Activated CD4-positive, alpha-beta T cell treated with anti-CD3 and anti-CD28 coated beads for 24 hours (primary cell): ENCODE measurements around the gene ASTL.
"Not testable (repeated sequence)": the region's sequence is repeated elsewhere in the genome, so short reads cannot be mapped to it uniquely, and the experiment has no call there.

Source experiments
- DNase-seq, 2 donors: peaks; one replicate each; pipeline ENCODE4 v3.0.0-alpha.2; 2020; ENCODE audit warnings: low read depth in 2 of 2

Gene ASTL

DNA sequence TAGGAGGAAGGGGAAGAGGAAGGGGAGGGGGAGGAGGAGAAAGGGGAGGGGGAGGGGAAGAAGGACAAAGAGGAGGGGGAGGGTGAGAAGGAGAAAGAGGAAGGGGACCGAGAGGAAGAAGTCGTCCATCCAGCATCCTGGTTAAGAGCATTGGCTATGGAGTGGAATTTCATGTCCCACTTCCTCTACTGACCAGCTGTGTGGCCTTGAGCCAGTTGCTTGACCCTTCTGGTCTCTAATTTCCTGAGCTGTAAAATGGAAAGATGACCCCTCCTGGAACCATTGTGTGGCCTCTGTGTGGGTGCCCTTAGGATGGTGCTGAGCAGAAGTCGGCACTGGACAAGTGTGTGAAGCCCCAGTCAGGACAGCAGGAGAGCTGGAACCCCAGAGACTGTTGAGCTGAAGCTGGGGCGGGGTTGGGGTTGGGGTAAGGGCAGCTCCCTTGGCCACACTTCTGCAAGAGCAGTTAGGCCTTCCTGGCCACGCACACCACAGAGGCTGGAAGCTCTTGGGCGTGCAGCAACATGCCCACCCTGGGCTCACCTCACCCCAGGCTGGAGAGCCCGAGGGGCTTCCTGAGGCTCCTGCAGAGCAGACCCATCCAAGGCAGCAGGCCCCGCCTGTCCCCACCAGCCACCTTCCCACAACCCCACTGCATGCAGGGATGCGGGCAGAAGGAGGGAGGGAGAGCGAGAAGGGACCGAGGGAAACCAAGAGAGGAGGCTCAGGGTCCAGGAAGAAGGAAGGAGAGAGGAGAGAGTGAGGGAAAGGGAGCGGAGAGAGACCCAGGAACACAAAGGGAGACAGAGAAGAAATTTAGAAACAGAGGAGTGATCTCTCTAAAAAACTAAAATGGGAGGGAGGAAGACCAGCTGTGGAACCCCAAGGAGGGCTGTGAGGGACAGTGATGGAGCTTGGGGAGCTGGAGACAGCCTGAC, 38.2 kb downstream of the ASTL start:
- no peak for DNase-seq

DNA sequence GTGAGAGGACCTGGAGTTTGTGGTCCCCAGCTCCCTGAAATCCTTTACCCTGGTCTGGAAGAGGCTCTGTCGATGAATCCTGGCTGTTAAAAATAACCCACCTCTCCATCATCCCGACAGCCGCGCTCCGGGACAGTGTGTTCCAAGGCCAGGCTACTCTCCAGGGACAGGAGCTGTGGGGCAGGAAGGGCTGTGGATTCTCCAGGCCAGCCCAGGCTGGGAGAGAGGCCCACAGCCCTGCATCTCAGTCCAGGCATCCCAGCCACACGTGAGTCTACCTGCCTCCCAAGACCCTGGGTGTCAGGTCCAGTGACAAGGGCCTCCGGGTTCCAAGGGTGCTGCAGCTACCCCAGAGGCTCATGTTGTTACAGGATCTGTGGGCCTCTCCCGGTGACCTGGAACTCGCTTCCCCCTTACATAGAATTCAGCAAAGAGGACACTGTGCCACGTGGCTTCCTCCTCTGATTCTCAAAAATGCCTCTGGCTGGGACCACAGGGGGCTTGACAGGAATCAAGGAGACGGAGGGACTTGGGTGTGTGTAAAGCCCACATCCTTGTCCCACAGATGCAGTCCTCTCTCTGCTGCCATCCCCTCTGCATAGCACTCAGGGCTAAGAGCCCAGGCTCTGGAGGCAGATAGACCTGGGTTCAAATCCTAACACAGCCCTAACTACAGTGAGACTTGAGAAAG, 39.3 kb downstream of the ASTL start:
- DNase-seq = no peak

DNA sequence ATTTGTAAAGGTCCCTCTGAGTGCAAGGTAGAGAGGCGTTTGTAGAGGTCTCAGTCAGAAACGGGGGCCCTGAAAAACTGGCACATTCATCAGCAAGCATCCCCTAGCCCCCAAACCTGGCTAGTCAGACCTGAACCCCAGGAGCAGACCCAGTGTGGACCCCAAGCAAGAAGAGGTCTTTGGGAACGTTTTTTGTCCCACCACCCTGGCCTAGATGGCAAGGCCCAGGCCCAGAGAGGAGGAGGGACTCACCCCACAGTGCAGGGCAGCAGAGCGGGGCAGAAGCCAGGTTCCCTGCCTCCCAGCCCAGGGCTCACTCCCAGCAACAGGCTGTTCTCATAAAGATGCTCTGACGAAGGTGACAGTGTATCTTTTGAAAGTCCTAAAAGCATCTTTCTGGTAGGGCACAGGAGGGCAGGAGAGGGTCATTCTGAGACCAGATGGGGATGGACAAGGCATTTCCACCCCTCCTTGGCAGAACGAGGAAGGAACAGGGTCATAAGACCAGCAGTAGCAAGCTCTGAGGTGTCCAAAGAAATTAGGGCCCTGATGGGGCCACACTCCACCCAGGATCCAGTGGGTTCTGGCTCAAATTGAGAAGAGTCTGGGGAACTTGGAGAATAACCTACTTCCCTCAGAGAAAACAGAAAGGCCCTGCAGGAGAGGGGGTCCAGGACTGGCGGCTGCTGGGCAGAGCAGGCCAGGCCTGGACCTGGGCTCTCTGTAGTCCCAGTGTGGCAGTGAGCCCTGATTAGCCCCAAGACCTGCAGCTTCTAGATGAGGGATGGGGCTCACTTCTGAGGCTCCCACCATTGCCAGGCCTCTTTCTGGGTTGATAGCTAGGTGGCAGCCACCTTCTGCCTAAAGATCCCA, 40.1 kb downstream of the ASTL start:
- DNase-seq = no peak

DNA sequence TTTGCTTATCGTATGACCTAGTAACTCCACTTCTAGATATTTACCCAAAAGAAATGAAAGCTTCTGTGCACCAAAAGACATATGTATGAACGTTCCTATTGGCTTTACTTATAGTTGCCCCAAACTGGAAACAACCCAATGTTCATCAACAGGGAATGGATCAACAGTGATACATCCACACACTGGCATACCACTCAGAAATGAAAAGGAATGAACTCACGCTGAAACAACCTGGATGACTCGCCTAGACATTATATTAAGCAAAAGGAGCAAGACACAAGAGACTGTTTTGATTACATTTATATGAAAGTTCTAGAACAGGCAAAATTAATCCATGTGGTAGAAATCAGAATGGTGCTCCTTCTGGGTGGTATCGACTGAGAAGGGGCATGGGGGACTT, 40.9 kb downstream of the ASTL start:
- no peak for DNase-seq

DNA sequence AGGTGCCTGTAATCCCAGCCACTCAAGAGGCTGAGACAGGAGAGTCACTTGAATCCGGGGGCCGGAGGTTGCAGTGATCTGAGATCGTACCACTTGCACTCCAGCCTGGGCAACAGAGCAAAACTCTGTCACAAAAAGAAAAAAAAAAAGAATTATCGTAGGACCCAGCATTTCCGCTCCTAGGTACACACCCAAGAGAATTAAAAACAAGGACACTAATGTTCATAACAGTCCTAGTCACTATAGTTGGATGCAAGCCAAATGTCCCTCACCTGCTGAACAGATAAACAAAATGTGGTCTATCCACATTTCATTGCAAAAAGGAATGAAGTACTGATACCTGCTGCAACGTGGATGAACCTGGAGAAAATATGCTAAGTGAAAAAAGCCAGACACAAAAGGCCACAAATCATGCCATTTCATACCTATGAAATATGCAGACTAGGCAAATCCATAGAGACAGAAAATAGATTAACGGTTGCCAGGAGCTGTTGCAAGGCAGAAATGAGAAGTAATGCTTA, 43.1 kb downstream of the ASTL start:
- no peak for DNase-seq

DNA sequence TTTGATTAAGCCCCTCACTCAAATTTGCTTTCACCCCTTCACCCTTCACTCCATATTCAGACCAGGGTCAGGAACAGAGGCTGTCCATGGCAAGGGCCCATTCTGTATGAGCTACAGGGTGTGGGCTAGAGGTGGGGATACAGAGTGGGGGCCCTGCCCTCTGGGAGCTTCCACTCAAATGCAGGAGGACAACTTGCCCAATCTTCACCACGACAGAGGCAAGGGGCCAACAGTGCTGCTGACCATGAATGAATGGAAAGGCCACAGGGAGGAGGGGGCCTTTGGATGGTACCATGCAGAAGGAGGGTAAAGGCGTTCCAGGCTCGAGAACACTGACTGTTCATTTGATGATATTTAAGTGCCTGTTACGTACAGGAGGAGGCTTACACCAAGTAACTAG, 44.8 kb downstream of the ASTL start:
- DNase-seq = no peak

DNA sequence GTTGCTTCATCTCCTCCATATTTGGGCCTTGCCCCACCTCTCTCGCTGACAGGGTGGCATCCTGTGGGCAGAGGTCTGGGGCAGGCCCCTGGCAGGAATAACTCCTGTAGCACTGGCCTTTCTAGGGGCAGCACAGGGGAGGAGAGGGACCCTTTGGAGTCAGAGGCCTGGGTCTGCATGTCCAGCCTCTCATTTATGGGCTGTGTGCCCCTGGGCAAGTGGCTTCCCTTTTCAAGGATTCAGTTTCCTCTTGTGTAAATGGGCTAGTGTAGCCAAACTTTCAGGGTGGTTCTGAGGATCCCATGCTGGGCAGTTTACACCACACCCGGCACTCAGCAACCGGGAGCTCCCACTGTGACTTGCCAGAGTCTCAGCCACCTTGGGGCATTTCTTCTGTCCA, 45.4 kb downstream of the ASTL start:
- DNase-seq = no peak

DNA sequence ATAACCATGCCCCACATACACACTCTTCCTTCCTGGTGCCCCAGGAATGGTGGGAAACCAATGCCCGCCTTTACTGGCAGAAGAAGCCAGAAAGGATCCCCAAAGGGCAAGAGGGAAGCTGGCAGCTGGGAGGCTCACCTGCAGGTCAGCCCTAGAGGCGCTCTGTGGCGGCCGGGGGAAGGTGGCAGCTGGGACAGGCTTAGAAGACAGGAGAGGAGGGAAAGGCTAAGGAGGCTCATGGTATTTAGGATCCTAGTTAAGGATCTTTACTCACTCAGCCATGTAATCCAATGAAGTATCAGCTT, 45.8 kb downstream of the ASTL start:
- DNase-seq = no peak

DNA sequence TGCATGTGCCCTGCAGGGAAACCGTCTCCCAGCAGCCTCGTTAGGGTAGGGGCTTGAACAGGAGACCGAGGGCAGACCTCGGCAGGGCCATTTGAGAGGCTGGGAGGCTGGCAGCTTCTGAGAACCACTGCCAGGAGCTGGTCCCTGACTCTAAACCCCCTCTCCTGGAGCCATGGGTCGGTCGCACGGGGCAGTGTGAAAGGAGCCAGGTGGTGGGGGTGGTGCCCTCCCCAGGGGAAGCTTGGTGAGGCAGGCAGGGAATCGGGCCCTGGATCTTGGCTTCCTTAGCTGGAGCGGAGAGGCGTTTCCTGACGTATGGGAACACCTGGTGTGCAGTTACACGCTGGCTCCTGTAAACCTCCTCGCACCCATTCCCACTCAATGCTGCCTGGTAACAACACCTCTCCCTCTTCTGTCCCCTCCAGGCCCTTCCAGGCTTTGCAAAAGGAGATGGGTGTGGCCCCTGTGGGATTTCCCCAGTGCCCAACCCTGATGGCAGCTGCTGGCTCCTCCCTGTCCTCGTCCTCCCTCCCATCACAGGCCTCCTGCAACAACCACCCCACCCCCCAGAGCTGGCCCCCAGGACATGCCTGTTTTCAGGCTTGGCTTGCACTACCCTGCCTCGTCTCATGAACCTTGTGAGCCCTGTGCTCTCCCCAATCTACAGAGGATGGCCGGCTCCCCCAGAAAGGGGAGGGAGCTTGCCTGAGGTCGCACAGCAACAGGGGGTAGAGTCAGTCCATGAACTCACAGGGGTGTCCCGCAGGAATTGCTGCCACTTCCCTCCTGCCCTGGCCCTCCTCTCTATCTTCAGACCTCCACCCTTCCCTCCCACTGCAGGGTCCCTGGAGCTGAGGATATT, 46.4 kb downstream of the ASTL start:
- no peak for DNase-seq

DNA sequence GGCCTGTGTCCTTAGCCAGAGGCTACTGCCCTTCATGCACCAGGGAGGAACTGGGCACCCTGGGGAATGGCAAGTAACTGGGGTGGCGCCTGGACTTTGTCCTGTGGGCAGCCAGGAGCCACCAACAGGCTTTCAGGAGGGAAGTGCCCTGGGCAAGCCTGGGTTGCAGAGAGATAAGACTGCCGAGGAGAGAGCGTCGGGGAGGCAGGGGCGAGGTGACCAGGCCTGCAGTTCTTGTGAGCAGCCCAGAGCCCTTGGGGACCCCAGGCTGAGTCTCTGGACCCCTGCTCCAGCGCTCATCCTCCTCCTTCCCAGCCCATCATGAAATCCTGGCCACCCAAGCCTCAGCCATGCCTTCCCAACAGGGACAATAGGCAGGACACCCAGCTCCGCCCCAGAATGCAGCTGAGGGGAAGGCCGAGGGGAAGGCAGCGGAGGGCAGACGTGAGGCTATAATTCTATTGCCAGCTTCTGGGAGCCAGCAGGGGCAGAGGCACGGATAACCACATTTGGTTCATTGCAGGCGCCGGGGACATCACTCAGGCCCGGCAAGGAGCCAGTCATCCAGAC, 47.1 kb downstream of the ASTL start:
- no peak for DNase-seq

DNA sequence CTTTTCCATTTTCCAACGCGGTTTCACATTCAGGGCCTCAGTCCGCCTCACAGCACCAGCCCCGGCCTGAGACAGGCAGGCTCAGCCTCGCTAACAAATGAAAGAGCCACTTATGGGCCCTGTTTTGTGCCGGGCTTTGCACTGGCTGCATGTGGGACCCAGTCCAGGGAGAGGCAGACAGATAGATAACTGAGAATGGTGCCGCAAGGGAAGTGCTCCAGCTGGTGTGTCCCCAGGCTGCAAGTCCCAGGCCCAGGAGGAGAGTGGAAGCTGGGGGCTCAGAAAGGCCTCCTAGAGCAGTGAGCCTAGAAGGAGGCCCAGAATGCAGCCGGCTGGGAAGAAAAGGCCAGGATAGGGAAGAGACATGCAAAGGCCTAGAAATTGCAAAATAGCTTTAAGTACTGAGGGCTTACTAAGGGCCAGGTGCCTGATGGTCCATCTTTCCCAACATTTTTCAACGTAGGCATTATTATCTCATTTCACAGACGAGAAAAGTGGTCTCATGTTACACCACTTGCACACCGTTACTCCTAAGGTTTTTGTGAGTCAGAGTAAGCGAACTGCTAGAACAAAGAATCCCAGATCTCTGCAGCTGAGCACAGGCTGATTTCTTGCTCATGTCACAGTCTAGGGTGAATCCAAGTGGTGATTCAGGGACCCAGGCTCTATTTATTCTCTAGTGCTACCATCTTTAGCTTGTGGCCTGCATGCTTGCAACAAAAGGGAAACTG, 47.9 kb downstream of the ASTL start:
- no peak for DNase-seq

DNA sequence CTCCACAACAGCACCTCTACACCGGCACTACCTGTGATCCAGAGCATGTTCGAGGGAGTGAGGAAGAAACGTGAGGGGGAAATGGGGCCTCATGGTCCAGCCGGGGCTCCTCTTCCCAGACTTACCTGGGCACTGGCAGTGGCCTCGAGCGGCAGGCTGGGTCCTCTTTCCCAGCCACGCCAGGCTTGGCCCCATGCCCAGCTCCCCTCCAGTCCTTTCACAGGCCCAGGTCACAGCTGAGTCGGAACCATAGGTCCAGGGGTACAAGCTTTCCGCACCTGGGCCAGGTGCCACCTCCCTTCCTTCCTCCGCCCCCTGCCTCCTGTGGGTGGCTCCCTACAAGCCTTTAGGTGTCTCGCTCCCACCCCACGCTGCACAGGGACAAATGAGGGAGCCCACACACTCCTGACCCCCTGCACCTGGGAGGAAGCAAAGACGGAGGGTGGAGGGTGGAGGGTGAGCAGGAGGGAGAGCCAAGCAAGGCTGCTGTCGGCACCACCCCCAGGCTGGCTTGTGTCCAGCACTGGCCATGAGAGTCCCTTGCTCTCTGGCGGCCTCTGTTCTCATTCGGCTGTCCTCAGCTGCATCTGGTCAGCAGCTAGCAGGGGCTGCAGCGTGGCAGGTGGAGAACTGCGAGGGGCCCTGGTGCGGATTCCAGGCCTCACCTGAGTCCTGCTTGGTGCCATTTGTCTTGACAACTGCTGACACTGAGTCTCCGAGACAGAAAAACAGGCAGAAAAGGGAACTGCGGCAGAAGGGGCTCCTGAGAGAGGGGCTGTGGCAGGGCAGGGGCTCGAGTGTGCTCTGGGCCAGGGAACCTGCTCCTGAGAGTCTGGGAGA, 48.7 kb downstream of the ASTL start:
- no peak for DNase-seq

DNA sequence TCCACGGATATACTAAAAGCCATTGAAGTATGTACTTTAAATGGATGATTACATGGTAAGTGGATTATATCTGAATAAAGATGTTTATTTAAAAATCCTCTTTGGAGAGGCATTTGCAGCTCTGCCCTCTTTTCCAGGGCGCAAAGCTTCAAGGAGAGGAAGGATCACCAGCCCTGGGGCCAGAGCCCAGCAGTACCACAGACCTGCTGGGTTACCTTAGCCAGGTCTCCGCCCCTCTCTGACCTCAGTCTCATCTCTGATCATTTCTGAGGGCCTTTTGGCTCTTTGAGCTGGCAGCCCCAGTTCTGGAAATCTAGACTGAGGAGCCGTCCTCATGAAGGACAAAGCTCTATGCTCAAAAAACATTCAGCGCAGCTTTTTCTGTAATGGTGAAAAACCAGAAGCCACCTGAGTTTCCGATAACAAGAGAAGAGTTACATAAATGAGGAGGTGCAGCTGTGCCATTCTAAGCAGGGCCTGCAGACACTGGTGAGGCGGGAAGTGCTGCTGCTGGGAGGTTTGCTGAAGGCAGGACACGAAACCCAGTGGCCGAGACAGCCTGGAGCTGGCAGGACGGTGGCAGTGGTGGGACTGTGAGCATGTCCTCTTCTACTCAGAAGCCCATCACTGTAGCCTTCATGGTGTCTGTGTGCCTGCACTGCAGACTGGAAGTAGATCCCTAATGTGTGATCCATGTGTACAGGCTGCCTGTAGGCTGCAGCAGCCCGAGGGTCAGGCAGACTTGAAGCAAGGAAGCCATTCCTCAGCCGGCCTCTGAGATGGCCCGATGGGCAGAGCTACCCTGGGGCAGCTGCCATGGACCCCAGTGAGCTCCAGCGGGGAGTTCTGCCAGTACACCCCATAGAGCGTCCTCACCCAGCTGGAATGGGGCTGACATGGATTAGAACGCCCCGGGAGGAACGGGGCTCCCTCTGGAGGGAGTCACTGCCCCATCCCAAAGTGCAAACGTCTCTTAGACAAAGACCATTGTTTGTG, 49.7 kb downstream of the ASTL start:
- no peak for DNase-seq

DNA sequence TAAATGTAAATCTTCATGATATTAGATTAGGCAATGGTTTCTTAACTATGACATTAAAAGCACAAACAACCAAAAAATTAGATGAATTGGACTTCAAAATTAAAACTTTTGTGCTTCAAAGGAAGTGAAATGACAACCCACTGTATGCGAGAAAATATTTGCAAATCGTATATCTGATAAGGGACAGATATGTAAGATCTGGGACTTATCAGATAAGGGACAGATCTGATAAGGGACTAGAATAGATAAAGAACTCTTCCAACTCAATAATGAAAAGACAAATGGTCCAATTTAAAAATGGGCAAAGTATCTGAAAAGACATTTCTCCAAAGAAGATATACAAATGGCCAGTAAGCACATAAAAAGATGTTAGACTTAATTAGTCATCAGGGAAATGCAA, 51.2 kb downstream of the ASTL start:
- DNase-seq = no peak

DNA sequence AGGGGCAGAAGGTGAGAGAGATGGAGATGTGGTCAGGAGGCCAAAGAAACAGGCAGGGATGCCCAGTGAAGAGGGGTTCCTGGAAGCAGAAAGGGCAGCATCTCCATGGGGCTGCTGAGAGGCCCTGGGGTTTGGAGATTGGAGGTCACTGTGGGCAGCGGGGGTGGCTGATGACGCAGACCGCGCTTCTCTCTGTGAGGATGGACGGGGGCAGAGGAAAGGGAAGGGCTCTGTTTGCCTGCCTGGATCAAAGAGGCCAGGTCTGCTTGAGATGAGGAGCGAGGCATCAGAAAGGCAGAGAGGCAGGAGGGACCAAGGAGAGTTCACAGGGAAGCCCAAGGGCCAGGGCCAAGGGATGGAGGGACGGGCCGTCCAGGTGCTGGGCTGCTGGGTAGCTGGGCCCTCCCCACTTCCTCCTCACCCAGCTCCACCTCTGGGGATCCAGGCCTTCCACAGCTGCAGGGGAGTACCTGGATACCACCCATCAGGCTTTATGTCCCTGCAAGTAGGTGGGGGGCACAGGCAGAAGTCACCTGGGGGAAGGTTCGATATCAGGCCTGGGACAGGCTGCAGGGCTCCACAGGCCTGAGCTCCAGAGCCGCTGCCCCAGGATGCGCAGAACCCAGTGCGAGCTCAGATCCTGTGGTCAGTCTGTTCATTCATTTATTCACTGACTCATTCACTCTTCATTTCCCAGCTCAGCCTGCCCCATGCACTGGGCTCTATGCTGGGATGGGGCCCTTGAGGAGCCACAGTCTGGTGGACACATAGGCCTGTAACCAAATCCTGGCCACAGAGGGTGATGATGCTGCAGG, 52.6 kb downstream of the ASTL start:
- DNase-seq = no peak

DNA sequence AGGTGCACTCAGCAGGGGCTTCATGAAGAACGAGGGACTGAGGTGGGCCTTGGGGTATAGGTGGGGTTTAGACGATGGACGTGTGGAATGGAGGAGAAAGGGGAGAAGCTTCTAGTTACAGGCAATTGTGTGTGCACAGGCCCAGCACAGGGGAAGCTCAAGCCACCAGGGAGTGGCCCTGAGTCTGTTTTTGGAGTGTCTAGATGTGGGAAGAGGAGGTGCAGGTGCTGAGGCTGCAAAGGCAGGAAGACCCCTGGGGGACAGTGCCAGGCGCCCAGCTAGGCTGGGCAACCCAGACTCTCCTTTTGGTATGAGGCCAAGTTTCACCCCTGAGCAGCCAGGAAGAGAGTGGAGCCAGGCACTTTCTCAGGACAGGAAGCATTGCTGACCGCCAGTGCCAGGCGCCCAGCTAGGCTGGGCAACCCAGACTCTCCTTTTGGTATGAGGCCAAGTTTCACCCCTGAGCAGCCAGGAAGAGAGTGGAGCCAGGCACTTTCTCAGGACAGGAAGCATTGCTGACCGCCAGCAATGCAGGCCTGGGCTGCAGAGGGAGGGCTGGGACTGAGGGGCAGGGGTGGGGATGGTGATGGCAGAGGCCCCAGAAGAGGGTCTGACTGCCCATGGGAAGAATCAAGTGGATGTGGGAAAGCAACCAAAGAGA, 53.3 kb downstream of the ASTL start:
- DNase-seq = not testable (repeated sequence)
